Measurements from ENCODE around the gene PRADC1. TPM values are rescaled to one million over a fixed set of nuclear protein-coding genes. Genes with fewer than 3 reads are reported as not detected.

PRADC1 gene
- total and polyA plus RNA-seq, 9 of the 15 experiments (the other 6 are each of a cell fraction or from before 2014, with no cell fraction given): 7.3 to 47.4 (median 34.2) TPM

DNA sequence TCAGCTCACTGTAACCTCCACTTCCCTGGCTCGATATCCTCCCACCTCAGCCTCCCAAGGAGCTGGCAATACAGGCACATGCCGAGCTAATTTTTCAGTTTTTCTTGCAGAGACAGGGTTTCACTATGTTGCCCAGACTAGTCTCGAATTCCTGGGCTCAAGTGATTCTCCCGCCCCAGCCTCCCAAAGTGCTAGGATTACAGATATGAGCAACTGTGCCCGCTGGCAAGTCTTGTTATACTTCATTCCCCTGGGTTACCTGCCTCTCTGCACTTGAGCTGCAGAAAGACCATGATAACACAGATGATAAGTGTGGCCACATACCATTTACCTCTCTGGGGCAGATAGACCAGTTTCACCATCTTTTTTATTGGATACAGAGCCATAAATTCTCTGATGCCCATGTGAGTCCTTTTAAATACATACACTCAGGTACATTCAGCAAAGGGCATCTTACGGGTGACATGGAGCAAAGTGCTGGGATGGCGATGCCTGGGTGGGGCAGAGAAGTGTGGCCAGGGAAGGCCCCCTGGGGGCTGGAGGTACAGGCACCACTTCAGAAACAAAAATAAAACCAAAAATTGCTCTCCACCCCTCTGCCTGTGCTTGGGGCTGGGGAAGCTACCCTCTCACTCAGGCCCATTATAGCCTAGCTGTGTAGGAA lies 21.4 kb upstream of the PRADC1 start:
- POLR2A ChIA-PET: interaction anchor here (0.6 to 1.8 kb wide), 7 partner anchors 9 to 748 kb away, joined by 3 to 5 read pairs (median 4); partner anchors contain the start of genes CCT7 and PRADC1
- in situ Hi-C loops (cut with MboI): no loop called here
- H3K4me3 ChIP-seq: no peak overlapping the region
- H4K20me1 ChIP-seq (replicated peaks; ENCODE audit: control insufficient read depth, insufficient read depth, low read length): peaks cover 6% of the 10 kb centered on the region; the same call in 1 of the 2 replicates
- H3K27me3 ChIP-seq (ENCODE audit: control insufficient read depth in 2 of 2, insufficient read depth in 2 of 2, low read length in 2 of 2): no peaks in the 10 kb centered on the region
- 91% methylated on average over 7 of the region's 7 CpGs for WGBS (ENCODE audit: insufficient coverage, low coverage, missing lambda C conversion rate)
- peaks cover 53% of the 10 kb centered on the region for H3K36me3 ChIP-seq (ENCODE audit: control insufficient read depth, insufficient read depth, low read length)
- FAIRE-seq: peak; percentile 73
- no peak; the same call in 2 of the 3 replicates for ATAC-seq
- peak overlapping the region in 1 of 2 experiments; percentile 73; a peak in 2 of 4 replicates for H3K9ac ChIP-seq (ENCODE audit: insufficient read depth in 1 of 2, low read depth in 2 of 2, low read length in 2 of 2)
- DNase-seq (ENCODE audit: extremely low read depth in 1 of 4, low spot score in 3 of 4): no peak
- TF ChIP-seq KLF13 (tag; IDR thresholded peaks at IDR 0.05; ENCODE audit: borderline replicate concordance, low read depth): no peak
- TF ChIP-seq SUPT5H (IDR thresholded peaks at IDR 0.05): peak; percentile 3; the same call in 1 of the 2 replicates
- H2AFZ ChIP-seq (ENCODE audit: low read depth, low read length): no peak overlapping the region
- peaks cover 0 to 15% of the 10 kb centered on the region in 2 experiments; a peak in 3 of 5 replicates for H3K4me1 ChIP-seq (replicated peaks in 1 of 2; ENCODE audit: control insufficient read depth in 2 of 2, insufficient read depth in 2 of 2, low read length in 2 of 2)
- no peak overlapping the region for H3K27ac ChIP-seq (ENCODE audit: extremely low read depth, low read depth, low read length)
- no TSS peak for BruUV-seq (replicated peaks)
- H3K4me2 ChIP-seq (ENCODE audit: insufficient read depth, low read length): no peak overlapping the region
- H3K9me3 ChIP-seq (replicated peaks; ENCODE audit: control insufficient read depth, insufficient read depth, low read depth, low read length): no peaks in the 10 kb centered on the region
- CTCF ChIA-PET (ENCODE audit: low intra/inter-chr PET ratio): no interaction called here
- no peaks in the 10 kb centered on the region for H3K9me1 ChIP-seq (ENCODE audit: control insufficient read depth, insufficient read depth, low read length)
- intact Hi-C loops (cut with micrococcal nuclease): loop anchor here (5.0 to 10.0 kb wide), 2 partner anchors 77 to 270 kb away; no protein-coding TSS in a partner anchor
- no peaks in the 10 kb centered on the region for H3K79me2 ChIP-seq (ENCODE audit: control insufficient read depth, insufficient read depth, low read length)

- intact Hi-C loops (cut with micrococcal nuclease): loop anchor here (10.0 kb wide), 1 partner anchor 269 kb away; no protein-coding TSS in a partner anchor
- Histone ChIP-seq H3K4me3 (no peak overlapping the region), H3K9me1 (ENCODE audit: control insufficient read depth, insufficient read depth, low read length) (no peaks in the 10 kb centered on the region), H3K4me1 (replicated peaks in 1 of 2; ENCODE audit: control insufficient read depth in 2 of 2, insufficient read depth in 2 of 2, low read length in 2 of 2) (peaks cover 0 to 15% of the 10 kb centered on the region in 2 experiments; a peak in 3 of 5 replicates), H2AFZ (ENCODE audit: low read depth, low read length) (no peak overlapping the region), H3K79me2 (ENCODE audit: control insufficient read depth, insufficient read depth, low read length) (no peaks in the 10 kb centered on the region), H3K27me3 (ENCODE audit: control insufficient read depth in 2 of 2, insufficient read depth in 2 of 2, low read length in 2 of 2) (no peaks in the 10 kb centered on the region), H3K4me2 (ENCODE audit: insufficient read depth, low read length) (no peak overlapping the region), H4K20me1 (replicated peaks; ENCODE audit: control insufficient read depth, insufficient read depth, low read length) (peaks cover 6% of the 10 kb centered on the region; the same call in 1 of the 2 replicates), H3K9me3 (replicated peaks; ENCODE audit: control insufficient read depth, insufficient read depth, low read depth, low read length) (no peaks in the 10 kb centered on the region), H3K9ac (ENCODE audit: insufficient read depth in 1 of 2, low read depth in 2 of 2, low read length in 2 of 2) (no peak overlapping the region), H3K36me3 (ENCODE audit: control insufficient read depth, insufficient read depth, low read length) (peaks cover 59% of the 10 kb centered on the region), H3K27ac (ENCODE audit: extremely low read depth, low read depth, low read length) (no peak overlapping the region)
- no TSS peak for BruUV-seq (replicated peaks)
- ATAC-seq: peak; percentile 31
- in situ Hi-C loops (cut with MboI): no loop called here
- TF ChIP-seq NFYB (IDR thresholded peaks at IDR 0.05; ENCODE audit: extremely low read depth, insufficient read length) (peak; percentile 24), ZNF121 (CRISPR knock-in tag; conservative IDR thresholded peaks at IDR 0.05) (no peak), POLR2A (conservative IDR thresholded peaks at IDR 0.05) (0 out of 2 replicates have a peak, but pooled peaks have one; percentile 17), SPI1 (IDR thresholded peaks at IDR 0.05; ENCODE audit: borderline replicate concordance, low read depth, low read length) (peak; percentile 95), SUPT5H (IDR thresholded peaks at IDR 0.05) (0 out of 2 replicates have a peak, but pooled peaks have one; percentile 4), ZNF766 (CRISPR knock-in tag; conservative IDR thresholded peaks at IDR 0.05) (no peak)
- POLR2A ChIA-PET: interaction anchor here (0.6 to 1.8 kb wide), 7 partner anchors 9 to 748 kb away, joined by 3 to 9 read pairs (median 5); partner anchors contain the start of genes CCT7 and PRADC1
- CTCF ChIA-PET (ENCODE audit: low intra/inter-chr PET ratio): no interaction called here
- WGBS (ENCODE audit: insufficient coverage, low coverage, missing lambda C conversion rate): 75% methylated on average over 3 of the region's 3 CpGs
- FAIRE-seq: no peak
- DNase-seq (ENCODE audit: extremely low read depth in 1 of 4, low spot score in 3 of 4): peak in 2 of 4 experiments; percentile 32 to 52
These were observed 20.9 kb upstream of the PRADC1 start for GRCh38 chr2:73253901-73254300.

Data from K562 (cell line).